T-helper 1 cell (primary cell): Measurements from ENCODE around the gene OSBPL2.

ENCODE experiments used
- DNase-seq, 5 donors: peaks; one replicate each; pipeline ENCODE4 v3.0.0-alpha.2; 2012 to 2020

OSBPL2 gene

GRCh38 chr20:62303340-62304226, 65.3 kb downstream of the OSBPL2 start:
- DNase-seq: peak in 1 of 5 donors; percentile 33

- DNase-seq: no peak
Measured at GRCh38 chr20:62304331-62305148, 66.2 kb downstream of the OSBPL2 start.

GRCh38 chr20:62305149-62305764, 66.9 kb downstream of the OSBPL2 start:
- no peak for DNase-seq

DNA sequence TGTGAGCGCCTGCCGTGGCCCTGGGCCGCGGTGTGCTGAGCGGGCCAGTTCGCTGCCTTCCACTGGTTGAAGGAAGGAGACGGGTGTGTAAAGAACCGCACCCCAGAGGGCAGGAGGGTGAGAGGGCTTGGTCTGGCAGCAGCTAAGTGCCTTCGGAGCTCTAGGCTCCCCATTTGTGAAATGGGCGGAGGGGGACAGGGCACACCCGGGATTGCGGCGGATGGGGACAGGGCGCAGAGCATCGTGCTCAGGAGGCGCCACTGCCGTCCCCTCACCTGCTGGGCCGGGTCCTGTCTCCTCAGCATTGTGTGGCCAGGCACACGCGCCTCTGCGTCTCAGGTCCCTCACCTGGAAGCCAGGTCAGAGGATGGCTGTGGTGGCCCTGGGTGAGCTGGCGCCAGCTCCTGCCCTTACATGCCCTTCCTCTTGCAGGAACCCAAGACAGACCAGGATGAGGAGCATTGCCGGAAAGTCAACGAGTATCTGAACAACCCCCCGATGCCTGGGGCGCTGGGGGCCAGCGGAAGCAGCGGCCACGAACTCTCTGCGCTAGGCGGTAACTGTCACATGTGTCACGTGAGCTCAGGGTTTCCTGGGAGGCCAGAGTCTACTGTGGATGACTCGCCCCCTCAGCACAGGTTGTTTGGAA, 67.6 kb downstream of the OSBPL2 start:
- DNase-seq: no peak

- no peak for DNase-seq
Measured at GRCh38 chr20:62306414-62307187, 68.3 kb downstream of the OSBPL2 start.

DNA sequence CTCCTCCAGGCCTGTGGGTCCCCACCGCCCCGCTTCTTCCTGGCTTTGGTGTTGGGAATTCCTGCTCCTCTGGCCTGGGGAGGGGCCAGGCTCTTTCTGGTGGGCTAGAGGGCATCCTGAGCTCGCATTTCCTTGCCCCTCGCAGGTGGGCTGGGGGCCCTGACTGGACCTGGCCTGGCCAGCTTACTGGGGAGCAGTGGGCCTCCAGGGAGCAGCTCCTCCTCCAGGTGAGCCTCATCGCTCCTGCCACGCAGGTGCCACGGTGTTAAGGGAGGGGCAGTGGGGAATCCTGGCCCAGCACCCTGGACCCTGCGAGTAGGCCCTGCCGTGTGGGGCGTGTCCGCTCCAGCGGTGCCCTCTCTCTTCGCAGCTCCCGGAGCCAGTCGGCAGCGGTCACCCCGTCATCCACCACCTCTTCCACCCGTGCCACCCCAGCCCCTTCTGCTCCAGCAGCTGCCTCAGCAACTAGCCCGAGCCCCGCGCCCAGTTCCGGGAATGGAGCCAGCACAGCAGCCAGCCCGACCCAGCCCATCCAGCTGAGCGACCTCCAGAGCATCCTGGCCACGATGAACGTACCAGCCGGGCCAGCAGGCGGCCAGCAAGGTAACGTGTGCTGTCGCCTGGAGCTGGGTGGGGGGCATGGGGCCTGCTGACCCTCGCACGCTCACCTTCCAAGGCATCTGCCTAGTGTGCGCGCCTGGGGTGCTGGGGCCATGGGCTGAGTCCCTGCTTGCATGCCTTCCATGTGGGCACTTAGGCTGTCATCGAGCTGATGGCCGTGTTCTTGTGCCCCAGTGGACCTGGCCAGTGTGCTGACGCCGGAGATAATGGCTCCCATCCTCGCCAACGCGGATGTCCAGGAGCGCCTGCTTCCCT, 69.1 kb downstream of the OSBPL2 start:
- no peak for DNase-seq

GRCh38 chr20:62308102-62308822, 69.9 kb downstream of the OSBPL2 start:
- no peak for DNase-seq

DNA sequence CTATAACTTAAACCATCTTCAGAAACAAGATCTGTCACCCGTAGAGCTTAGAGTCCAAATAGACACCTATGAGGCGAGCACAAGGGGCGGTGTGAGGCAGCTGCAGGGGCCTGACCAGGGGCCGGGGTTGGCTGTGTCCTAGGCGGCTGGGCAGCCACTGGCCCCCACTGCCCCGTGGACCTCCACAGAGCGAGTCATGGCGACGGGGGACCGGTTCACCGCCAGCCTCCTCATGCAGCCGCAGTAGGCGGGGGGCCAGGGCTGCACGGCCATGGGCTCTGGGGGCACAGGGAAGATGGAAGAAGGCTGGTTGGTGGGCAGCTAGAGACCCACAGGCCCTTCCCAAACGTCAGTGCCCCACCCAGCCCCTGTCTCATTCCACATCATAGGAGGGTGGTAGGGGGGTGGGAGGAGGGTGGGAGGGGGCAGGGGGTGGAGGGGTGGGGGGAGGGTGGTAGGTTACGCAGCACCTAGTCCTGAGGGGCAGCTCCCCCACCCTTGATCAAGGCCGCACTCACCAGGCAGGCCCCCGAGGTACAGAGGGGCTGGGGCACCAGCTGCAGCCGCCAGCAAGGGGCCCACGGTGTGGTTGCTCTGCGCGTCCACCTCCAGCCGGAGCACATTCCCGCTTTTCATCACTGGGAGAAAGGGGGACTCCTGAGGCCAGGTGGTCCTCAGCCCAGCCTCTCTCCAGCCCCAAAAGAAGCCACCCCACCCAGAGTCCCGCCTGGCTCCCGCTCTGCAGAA, 71.0 kb downstream of the OSBPL2 start:
- DNase-seq: no peak

DNA sequence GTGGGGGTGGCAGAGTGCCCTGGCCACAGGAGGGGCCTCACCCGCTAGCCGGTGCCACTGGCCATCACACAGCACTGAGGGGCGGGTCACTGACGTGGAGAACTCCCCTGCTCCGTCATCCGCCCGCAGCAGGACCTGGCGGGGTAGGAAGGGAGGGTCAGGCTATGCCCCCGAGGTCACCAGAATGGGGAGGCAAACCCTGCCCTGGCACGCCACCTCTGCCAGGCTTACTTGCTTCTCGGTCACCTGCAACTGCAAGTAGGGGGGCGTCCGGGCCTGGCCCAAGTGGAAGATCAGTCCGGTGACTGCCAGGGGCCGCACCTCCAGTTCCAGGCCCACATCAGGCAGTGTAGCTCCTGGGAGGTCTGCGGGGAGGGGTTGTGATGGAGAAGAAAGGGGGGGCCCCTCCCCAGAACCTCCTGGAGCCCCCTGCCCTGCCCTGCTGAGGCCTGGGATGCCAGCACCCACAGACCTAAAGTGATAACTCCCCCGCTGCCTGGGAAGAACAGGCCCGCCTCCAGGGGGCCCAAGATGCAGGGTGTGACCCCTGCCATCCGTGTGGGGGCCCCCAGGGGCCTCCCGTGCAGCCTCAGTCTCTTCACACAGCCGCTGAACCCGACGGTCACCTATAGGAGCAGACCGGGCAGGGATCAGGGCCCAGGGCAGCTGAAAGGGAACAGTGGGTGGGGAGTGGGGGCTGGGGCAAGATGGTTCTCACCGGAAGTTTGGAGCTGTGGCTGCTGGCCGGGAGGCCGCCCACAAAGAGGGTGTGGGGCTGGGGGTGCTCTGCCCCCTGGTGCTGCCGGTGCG, 71.8 kb downstream of the OSBPL2 start:
- DNase-seq: no peak

- DNase-seq: no peak
Measured at GRCh38 chr20:62310757-62311121, 72.4 kb downstream of the OSBPL2 start.

DNA sequence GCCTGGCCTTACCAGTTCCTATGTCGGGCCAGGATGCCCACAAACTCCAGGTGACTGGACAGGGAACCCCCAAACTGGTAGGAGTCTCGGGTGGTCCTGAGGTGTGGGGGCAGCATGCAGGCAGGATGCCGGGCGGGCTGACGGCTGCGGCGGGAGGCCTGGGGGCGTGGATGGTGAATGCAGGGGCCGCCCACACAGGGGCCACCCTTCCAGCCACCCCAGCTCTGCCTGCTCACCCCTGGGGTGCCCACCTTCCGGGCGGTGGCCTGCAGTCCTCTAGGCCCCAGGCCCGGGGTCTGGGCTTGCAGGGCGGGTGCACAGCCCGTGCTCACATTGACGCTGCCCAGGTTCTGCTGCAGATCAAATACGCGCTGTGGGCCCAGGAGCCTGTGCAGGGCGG, 72.8 kb downstream of the OSBPL2 start:
- no peak for DNase-seq

GRCh38 chr20:62311832-62312661, 73.7 kb downstream of the OSBPL2 start:
- DNase-seq: no peak

- DNase-seq: no peak
Measured at GRCh38 chr20:62312662-62312977, 74.3 kb downstream of the OSBPL2 start.

DNA sequence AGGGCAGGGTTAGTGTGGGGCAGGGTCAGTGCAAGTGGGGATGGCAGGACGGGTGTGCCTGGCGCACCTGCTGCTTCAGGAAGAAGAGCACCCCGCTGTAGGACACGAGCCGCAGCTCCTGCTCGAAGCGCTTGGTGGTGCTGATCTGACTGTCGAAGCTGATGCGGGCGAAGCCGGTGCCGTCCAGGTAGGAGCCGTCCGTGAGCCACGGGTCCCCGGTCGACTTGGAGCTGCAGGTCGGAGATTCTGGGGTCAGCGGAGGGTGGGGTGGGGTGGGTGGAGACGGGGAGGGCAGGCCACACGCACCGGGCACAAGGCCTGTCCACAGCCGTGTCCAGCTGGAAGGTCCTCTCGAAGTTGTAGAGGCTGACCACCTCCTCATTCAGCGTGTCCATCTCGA, 74.7 kb downstream of the OSBPL2 start:
- no peak for DNase-seq

GRCh38 chr20:62313460-62314338, 75.4 kb downstream of the OSBPL2 start:
- DNase-seq: no peak

DNA sequence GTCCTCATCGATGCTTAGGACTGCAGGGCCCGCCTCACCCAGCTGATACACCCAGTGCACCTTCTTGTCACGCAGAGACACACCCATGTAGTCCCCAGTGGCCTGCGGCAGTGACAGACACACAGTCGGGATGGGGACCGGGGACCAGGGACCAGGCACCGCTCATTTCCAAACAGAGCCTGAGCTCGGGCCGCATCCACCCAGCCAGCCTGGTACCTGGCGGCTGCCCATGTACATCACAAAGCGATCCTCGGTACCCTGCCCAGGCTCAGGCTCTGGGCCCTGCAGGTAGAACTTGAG, 76.0 kb downstream of the OSBPL2 start:
- no peak for DNase-seq

- no peak for DNase-seq
Measured at GRCh38 chr20:62314711-62315302, 76.5 kb downstream of the OSBPL2 start.
